HCT116 (cell line): ENCODE data around the gene NAA80. TPM values are rescaled to one million over a fixed set of nuclear protein-coding genes. Genes with fewer than 3 reads are reported as not detected.

ENCODE experiments used
- ATAC-seq: fragments of 200-7000 bp; cut with Tn5 transposase; 2 replicates; pipeline ENCODE4 v1.9.1; 2020; ENCODE audit warnings: mild to moderate bottlenecking, moderate library complexity
- BruUV-seq: library from RNA; stranded (reverse); fragments of 400-500 nt; replicated peaks from 2 replicates; lab custom pipeline; 2021; lab: Mats Ljungman, UMichigan
- CTCF ChIA-PET: fragments of 300-600 bp; sonication (Branson Sonifier 250); formaldehyde crosslinking; loops from one replicate; lab custom pipeline; 2021; ENCODE audit warnings: antibody characterized with exemption; lab: Charles Lee
- POLR2A ChIA-PET: fragments of 300-600, 350-600 bp; sonication (Branson Sonifier 250); formaldehyde crosslinking; loops from one replicate; lab custom pipeline; 2021; ENCODE audit warnings: antibody characterized with exemption; lab: Charles Lee
- RAD21 ChIA-PET, 2 experiments: fragments of 300-600 bp; sonication (Branson Sonifier 250); formaldehyde crosslinking; loops; one replicate each; lab custom pipeline; 2023; ENCODE audit warnings: low total read pairs in 2 of 2; ENCODE audit not compliant: uncharacterized antibody in 2 of 2, unreplicated experiment in 2 of 2, low non-redundant PET in 1 of 2; lab: Charles Lee
- DNase-seq: peaks from one replicate; pipeline ENCODE4 v3.0.0-alpha.2; 2010; ENCODE audit warnings: low read depth, low spot score
- H2AFZ ChIP-seq: fragments of 200-600 bp; shearing (Covaris generic), sonication (generic); 2 replicates; pipeline ENCODE4 v1.6.1; 2017; ENCODE audit warnings: low read depth, mixed run types, mixed read lengths, antibody characterized with exemption, low read length; ENCODE audit not compliant: poor library complexity, severe bottlenecking
- H3K27ac ChIP-seq: 2 replicates; pipeline ENCODE4 v1.5.1; 2012; ENCODE audit warnings: low read depth, low read length
- H3K27me3 ChIP-seq: fragments of 200-600 bp; sonication (generic); 2 replicates; pipeline ENCODE4 v1.6.1; 2016; ENCODE audit warnings: mixed run types, low read length, mixed read lengths; ENCODE audit not compliant: insufficient read depth
- H3K36me3 ChIP-seq, 2 experiments: fragments of 200-500 bp in 1 of 2; fragments of 200-600 bp in 1 of 2; sonication (Bioruptor generic) in 1 of 2; sonication (generic) in 1 of 2; 2 replicates each; pipeline versions ENCODE4 v1.5.1 to v1.6.1; 2014 to 2016; ENCODE audit warnings: low read length in 2 of 2, inconsistent platforms in 1 of 2, mixed read lengths in 1 of 2, mixed run types in 1 of 2; ENCODE audit not compliant: insufficient read depth in 2 of 2, control insufficient read depth in 1 of 2
- H3K4me1 ChIP-seq, 2 experiments: fragments of 200-600 bp in 1 of 2; sonication (generic) in 1 of 2; 2 replicates each; pipeline versions ENCODE4 v1.5.1 to v1.6.1; 2012 to 2017; ENCODE audit warnings: low read length in 2 of 2, inconsistent platforms in 1 of 2, mild to moderate bottlenecking in 1 of 2, mixed read lengths in 1 of 2, mixed run types in 1 of 2, moderate library complexity in 1 of 2; ENCODE audit not compliant: insufficient read depth in 2 of 2, control insufficient read depth in 1 of 2
- H3K4me2 ChIP-seq: fragments of 200-600 bp; sonication (generic); 2 replicates; pipeline ENCODE4 v1.6.1; 2017; ENCODE audit warnings: mixed run types, low read length, mixed read lengths
- H3K4me3 ChIP-seq, 2 experiments: fragments of 200-600 bp in 1 of 2; sonication (generic) in 1 of 2; replicated peaks in 1 of 2; 2 replicates each; pipeline ENCODE4 v1.5.1; 2011 to 2016; ENCODE audit warnings: low read length in 2 of 2, control low read depth in 1 of 2, low read depth in 1 of 2, mild to moderate bottlenecking in 1 of 2, mixed read lengths in 1 of 2, mixed run types in 1 of 2
- H3K79me2 ChIP-seq: fragments of 200-600 bp; sonication (generic); 2 replicates; pipeline ENCODE4 v1.6.1; 2017; ENCODE audit warnings: mild to moderate bottlenecking, mixed run types, low read length, moderate library complexity, mixed read lengths; ENCODE audit not compliant: insufficient read depth
- H3K9ac ChIP-seq: fragments of 200-600 bp; sonication (generic); 2 replicates; pipeline ENCODE4 v1.6.1; 2016; ENCODE audit warnings: low read length, mixed read lengths
- H3K9me2 ChIP-seq: fragments of 200-600 bp; sonication (generic), shearing (Covaris generic); 2 replicates; pipeline ENCODE4 v1.6.1; 2017; ENCODE audit warnings: mixed run types, mild to moderate bottlenecking, moderate library complexity; ENCODE audit not compliant: insufficient read depth
- H3K9me3 ChIP-seq, 2 experiments: fragments of 200-500 bp in 1 of 2; fragments of 200-600 bp in 1 of 2; sonication (Bioruptor generic) in 1 of 2; sonication (generic) in 1 of 2; 2 replicates each; pipeline ENCODE4 v1.6.1; 2014 to 2017; ENCODE audit warnings: low read length in 2 of 2, mixed read lengths in 2 of 2, inconsistent platforms in 1 of 2, low read depth in 1 of 2, mild to moderate bottlenecking in 1 of 2, mixed run types in 1 of 2, moderate library complexity in 1 of 2; ENCODE audit not compliant: control insufficient read depth in 1 of 2, insufficient read depth in 1 of 2
- H4K20me1 ChIP-seq: fragments of 200-600 bp; sonication (generic), shearing (Covaris generic); 2 replicates; pipeline ENCODE4 v1.6.1; 2017; ENCODE audit warnings: mixed run types, mild to moderate bottlenecking, moderate library complexity; ENCODE audit not compliant: insufficient read depth
- CBX3 ChIP-seq: IDR thresholded peaks from 2 replicates; pipeline ENCODE4 v1.6.1; 2012; ENCODE audit warnings: low read depth
- CEBPB ChIP-seq: IDR thresholded peaks from 2 replicates; pipeline ENCODE4 v1.6.1; 2012; ENCODE audit warnings: low read depth
- EZH2 ChIP-seq: fragments of 200-600 bp; sonication (generic); IDR thresholded peaks from 2 replicates; pipeline ENCODE4 v1.6.1; 2017; ENCODE audit warnings: antibody characterized with exemption, mixed run types
- EZH2phosphoT487 ChIP-seq: fragments of 200-600 bp; IDR thresholded peaks from 2 replicates; pipeline ENCODE4 v1.6.1; 2018; ENCODE audit warnings: antibody characterized with exemption, borderline replicate concordance
- FOSL1 ChIP-seq: IDR thresholded peaks from 2 replicates; pipeline ENCODE4 v1.6.1; 2012; ENCODE audit warnings: low read depth
- JUND ChIP-seq: IDR thresholded peaks from 2 replicates; pipeline ENCODE4 v1.6.1; 2012
- POLR2A ChIP-seq: IDR thresholded peaks from 2 replicates; pipeline ENCODE4 v1.7.0; 2011; ENCODE audit warnings: borderline replicate concordance; ENCODE audit not compliant: insufficient read depth, insufficient read length; ENCODE audit errors: extremely low read depth
- SP1 ChIP-seq: IDR thresholded peaks from 2 replicates; pipeline ENCODE4 v1.6.1; 2012; ENCODE audit warnings: low read depth
- ZBTB33 ChIP-seq: IDR thresholded peaks from 2 replicates; pipeline ENCODE4 v1.6.1; 2011; ENCODE audit warnings: mild to moderate bottlenecking, low read length, moderate library complexity; ENCODE audit not compliant: insufficient replicate concordance; ENCODE audit errors: extremely low read depth
- ZFX ChIP-seq: fragments of 450-650 bp; IDR thresholded peaks from 2 replicates; pipeline ENCODE4 v1.6.1; 2017
- intact Hi-C: fragments of 100-400 bp; cut with micrococcal nuclease; formaldehyde crosslinking; loops from 2 replicates; pipeline ENCODE4 v1.10.0; 2022
- total RNA-seq: library from RNA; stranded (reverse); gene quantifications from one replicate; pipeline ENCODE4 v1.2.1, GENCODE V29; 2021; ENCODE audit not compliant: unreplicated experiment
- TF ChIP-seq, protein P1 (sequence below): IDR thresholded peaks from 2 replicates; pipeline ENCODE4 v1.6.1; 2012
- TF ChIP-seq, protein P2 (sequence below): IDR thresholded peaks from 2 replicates; pipeline ENCODE4 v1.6.1; 2012; ENCODE audit warnings: low read depth
- TF ChIP-seq, protein P3 (sequence below): IDR thresholded peaks from 2 replicates; pipeline ENCODE4 v1.6.1; 2012

Gene NAA80
- total RNA-seq, 1 experiment from 2014 or later = 21.3 TPM

DNA sequence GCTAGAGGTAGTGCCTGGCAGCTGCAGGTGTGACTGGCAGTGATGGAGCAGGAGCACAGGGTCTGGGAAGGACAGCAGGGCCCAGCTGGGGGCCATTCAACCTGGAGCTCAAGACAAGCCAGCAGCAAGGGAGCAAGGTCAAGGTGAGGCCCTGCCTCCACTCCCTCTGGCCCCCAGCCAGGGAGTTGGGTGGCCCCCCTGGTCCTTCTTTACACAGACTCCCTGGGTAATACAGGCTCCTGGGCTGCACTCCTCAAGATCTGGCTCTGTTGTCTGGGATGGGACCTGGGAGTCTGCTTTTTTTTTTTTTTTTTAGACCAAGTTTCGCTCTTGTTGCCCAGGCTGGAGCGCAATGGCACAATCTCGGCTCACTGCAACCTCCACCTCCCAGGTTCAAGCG is 48.7 kb downstream of the NAA80 start:
- H3K9me3 ChIP-seq = no peaks in the 10 kb centered on the region
- H3K4me3 ChIP-seq = no peak overlapping the region
- ATAC-seq = no peak
- H3K4me1 ChIP-seq = peaks cover 28 to 87% of the 10 kb centered on the region in 2 experiments
- TF ChIP-seq SP1 (no peak), ZBTB33 (no peak), JUND (no peak), ZFX (no peak), EZH2 (no peak), EZH2phosphoT487 (no peak), CBX3 (no peak), CEBPB (no peak), FOSL1 (no peak), POLR2A (no peak)
- TF ChIP-seq, protein P1, sequence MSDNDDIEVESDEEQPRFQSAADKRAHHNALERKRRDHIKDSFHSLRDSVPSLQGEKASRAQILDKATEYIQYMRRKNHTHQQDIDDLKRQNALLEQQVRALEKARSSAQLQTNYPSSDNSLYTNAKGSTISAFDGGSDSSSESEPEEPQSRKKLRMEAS = no peak
- TF ChIP-seq, protein P2, sequence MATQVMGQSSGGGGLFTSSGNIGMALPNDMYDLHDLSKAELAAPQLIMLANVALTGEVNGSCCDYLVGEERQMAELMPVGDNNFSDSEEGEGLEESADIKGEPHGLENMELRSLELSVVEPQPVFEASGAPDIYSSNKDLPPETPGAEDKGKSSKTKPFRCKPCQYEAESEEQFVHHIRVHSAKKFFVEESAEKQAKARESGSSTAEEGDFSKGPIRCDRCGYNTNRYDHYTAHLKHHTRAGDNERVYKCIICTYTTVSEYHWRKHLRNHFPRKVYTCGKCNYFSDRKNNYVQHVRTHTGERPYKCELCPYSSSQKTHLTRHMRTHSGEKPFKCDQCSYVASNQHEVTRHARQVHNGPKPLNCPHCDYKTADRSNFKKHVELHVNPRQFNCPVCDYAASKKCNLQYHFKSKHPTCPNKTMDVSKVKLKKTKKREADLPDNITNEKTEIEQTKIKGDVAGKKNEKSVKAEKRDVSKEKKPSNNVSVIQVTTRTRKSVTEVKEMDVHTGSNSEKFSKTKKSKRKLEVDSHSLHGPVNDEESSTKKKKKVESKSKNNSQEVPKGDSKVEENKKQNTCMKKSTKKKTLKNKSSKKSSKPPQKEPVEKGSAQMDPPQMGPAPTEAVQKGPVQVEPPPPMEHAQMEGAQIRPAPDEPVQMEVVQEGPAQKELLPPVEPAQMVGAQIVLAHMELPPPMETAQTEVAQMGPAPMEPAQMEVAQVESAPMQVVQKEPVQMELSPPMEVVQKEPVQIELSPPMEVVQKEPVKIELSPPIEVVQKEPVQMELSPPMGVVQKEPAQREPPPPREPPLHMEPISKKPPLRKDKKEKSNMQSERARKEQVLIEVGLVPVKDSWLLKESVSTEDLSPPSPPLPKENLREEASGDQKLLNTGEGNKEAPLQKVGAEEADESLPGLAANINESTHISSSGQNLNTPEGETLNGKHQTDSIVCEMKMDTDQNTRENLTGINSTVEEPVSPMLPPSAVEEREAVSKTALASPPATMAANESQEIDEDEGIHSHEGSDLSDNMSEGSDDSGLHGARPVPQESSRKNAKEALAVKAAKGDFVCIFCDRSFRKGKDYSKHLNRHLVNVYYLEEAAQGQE = no peak
- TF ChIP-seq, protein P3, sequence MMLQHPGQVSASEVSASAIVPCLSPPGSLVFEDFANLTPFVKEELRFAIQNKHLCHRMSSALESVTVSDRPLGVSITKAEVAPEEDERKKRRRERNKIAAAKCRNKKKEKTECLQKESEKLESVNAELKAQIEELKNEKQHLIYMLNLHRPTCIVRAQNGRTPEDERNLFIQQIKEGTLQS = no peak
- ChIA-PET RAD21 (no interaction called here), CTCF (interaction anchor here (0.9 to 4.7 kb wide), 2 partner anchors 9 to 24 kb away, joined by 3 to 46 read pairs; no protein-coding TSS in a partner anchor), POLR2A (interaction anchor here (1.1 to 3.0 kb wide), 2 partner anchors 9 to 15 kb away, joined by 3 to 12 read pairs; partner anchors contain the start of gene GNAI2)
- no peak overlapping the region for H2AFZ ChIP-seq
- no peak for DNase-seq
- H3K79me2 ChIP-seq = peaks cover 65% of the 10 kb centered on the region
- peak overlapping the region; percentile 62 for H3K4me2 ChIP-seq
- intact Hi-C loops = no loop called here
- H4K20me1 ChIP-seq = no peaks in the 10 kb centered on the region
- H3K9ac ChIP-seq = peak overlapping the region; percentile 20
- H3K9me2 ChIP-seq = no peaks in the 10 kb centered on the region
- H3K27ac ChIP-seq = peak overlapping the region; percentile 31; the same call in 1 of the 2 replicates
- peaks cover 0 to 3% of the 10 kb centered on the region in 2 experiments; a peak in 2 of 4 replicates for H3K36me3 ChIP-seq
- no peaks in the 10 kb centered on the region for H3K27me3 ChIP-seq
- no TSS peak for BruUV-seq
